Right lobe of liver (tissue), 6 donors: ENCODE results near the gene NEU1. TPM values are rescaled to one million over a fixed set of nuclear protein-coding genes. Genes with fewer than 3 reads are reported as not detected.
A peak's percentile ranks its signal among the peaks of the same experiment; 100 is the strongest.

ENCODE experiments used
- ATAC-seq, 4 donors: fragments of 200-7000 bp; cut with Tn5 transposase; one replicate each; pipeline ENCODE4 v1.9.1; 2020; ENCODE audit warnings: mild to moderate bottlenecking in 4 of 4, moderate library complexity in 4 of 4
- DNase-seq, 3 donors: peaks; one replicate each; pipeline ENCODE4 v3.0.0-alpha.2; 2020
- H3K27ac ChIP-seq, 3 donors: fragments of 200-600 bp; one replicate each; pipeline ENCODE4 v1.8.0; 2022
- H3K27me3 ChIP-seq, 2 donors: fragments of 200-600 bp; one replicate each; pipeline ENCODE4 v1.8.0; 2022
- H3K36me3 ChIP-seq, 4 donors: fragments of 200-600 bp; sonication (generic) in 1 of 4; one replicate each; pipeline versions ENCODE4 v1.5.1 to v1.8.0; 2017 to 2022; ENCODE audit warnings: control low read depth in 1 of 4
- H3K4me1 ChIP-seq, 4 donors: fragments of 200-600 bp; sonication (generic) in 1 of 4; one replicate each; pipeline versions ENCODE4 v1.5.1 to v1.8.0; 2017 to 2022; ENCODE audit warnings: control low read depth in 1 of 4
- H3K4me3 ChIP-seq, 3 donors: fragments of 200-600 bp; one replicate each; pipeline ENCODE4 v1.8.0; 2022
- H3K9me3 ChIP-seq, 4 donors: fragments of 200-600 bp; sonication (generic) in 1 of 4; one replicate each; pipeline versions ENCODE4 v1.5.1 to v1.8.0; 2017 to 2022; ENCODE audit warnings: control low read depth in 1 of 4
- CTCF ChIP-seq, 4 donors: fragments of 200-600 bp in 3 of 4; fragments of 450-650 bp in 1 of 4; IDR thresholded peaks; one replicate each; pipeline versions ENCODE4 v1.5.1 to v1.8.0; 2016 to 2022; ENCODE audit warnings: antibody characterized with exemption in 4 of 4, mild to moderate bottlenecking in 2 of 4
- POLR2A ChIP-seq: fragments of 450-650 bp; IDR thresholded peaks from one replicate; pipeline ENCODE4 v1.6.1; 2017; ENCODE audit warnings: antibody characterized with exemption, mild to moderate bottlenecking
- WGBS: methylation state at CpG from one replicate; pipeline ENCODE4 v1.1.6; 2018; ENCODE audit warnings: low coverage, low lambda C conversion rate; ENCODE audit not compliant: insufficient coverage; ENCODE audit errors: missing lambda C conversion rate; 5-methylcytosine and 5-hydroxymethylcytosine counted together
- intact Hi-C, 2 donors: fragments of 100-400 bp; cut with DNase I; formaldehyde crosslinking; loops; one replicate each; pipeline versions ENCODE4 v1.11.2 to v1.14.1; 2022
- total RNA-seq, 6 experiments: library from RNA; depleted of rRNA in 2 of 6; stranded (reverse); fragments of >200 nt in 2 of 6; fragmentation: NEBNext Ultra II Directional in 3 of 6; extraction: Animal tissue kit (Norgen Biotek cat#: 25700) in 3 of 6; gene quantifications; one replicate each; pipeline versions ENCODE4 v1.1.0 to v1.2.4, GENCODE V29; 2016 to 2023
- donor health status: DM: no; HTN: yes; CAD: no.
- donor health status: DM: no; HTN: no; CAD: no.
- donor health status: DM: no; HTN: no; CAD: no.
- donor health status: DM: no; HTN: yes; CAD: no.
- donor health status: DM: no; HTN: yes; CAD: no.

NEU1 gene
- total RNA-seq, 6 experiments from 2014 or later: 20.3 to 44.8 (median 34.1) TPM

- TF ChIP-seq POLR2A (peak; percentile 58), CTCF (IDR thresholded peaks at IDR 0.05) (no peak)
- H3K9me3 ChIP-seq: no peaks in the 10 kb centered on the region
- H3K4me3 ChIP-seq: peak within 1 kb of the TSS; percentile 31 to 61 (median 60)
- peak; percentile 73 to 84 (median 78) for ATAC-seq
- no peaks in the 10 kb centered on the region for H3K36me3 ChIP-seq
- intact Hi-C loops: loop anchor here in 1 of 2 donors (10.0 kb wide), 1 partner anchor 53 kb away; the partner anchor contains the start of genes NELFE and SKIC2
- WGBS: 0% methylated on average over 11 of the region's 77 CpGs
- H3K27me3 ChIP-seq: no peaks in the 10 kb centered on the region
- DNase-seq: peak; percentile 90 to 94 (median 93)
- peaks cover 0 to 15% (median under 1%) of the 10 kb centered on the region in 4 donors for H3K4me1 ChIP-seq
- peak within 1 kb of the TSS; percentile 22 to 69 (median 62) for H3K27ac ChIP-seq
Observed at GRCh38 chr6:31901953-31902643, 39.5 kb upstream of the NEU1 start, which contains the start of gene ZBTB12. ZBTB12 (minus strand) TSS chr6:31902086; CDS start chr6:31901305, 781 bp downstream.

- Histone ChIP-seq H3K4me3 (peak overlapping the region; percentile 31 to 61 (median 60)), H3K27me3 (no peaks in the 10 kb centered on the region), H3K4me1 (peaks cover 0 to 19% (median 0%) of the 10 kb centered on the region in 4 donors), H3K9me3 (no peaks in the 10 kb centered on the region), H3K36me3 (no peaks in the 10 kb centered on the region), H3K27ac (peak overlapping the region; percentile 22 to 69 (median 62))
- ATAC-seq (peak; percentile 21 to 47 (median 32)), DNase-seq (peak; percentile 71 to 75 (median 73))
- TF ChIP-seq CTCF (IDR thresholded peaks at IDR 0.05) (no peak), POLR2A (no peak)
- intact Hi-C loops: loop anchor here in 1 of 2 donors (10.0 kb wide), 1 partner anchor 53 kb away; the partner anchor contains the start of genes NELFE and SKIC2
- WGBS: 3% methylated on average over 26 of the region's 45 CpGs
Observed at GRCh38 chr6:31901415-31901952, 38.9 kb upstream of the NEU1 start.

- Histone ChIP-seq H3K4me3 (peak overlapping the region; percentile 31 to 61 (median 60)), H3K36me3 (no peaks in the 10 kb centered on the region), H3K27me3 (no peaks in the 10 kb centered on the region), H3K9me3 (no peaks in the 10 kb centered on the region), H3K4me1 (peaks cover 0 to 19% (median 0%) of the 10 kb centered on the region in 4 donors), H3K27ac (peak overlapping the region; percentile 3 to 69 (median 19))
- no peak for TF ChIP-seq POLR2A
- TF ChIP-seq CTCF (IDR thresholded peaks at IDR 0.05): no peak
- intact Hi-C loops: loop anchor here in 1 of 2 donors (10.0 kb wide), 1 partner anchor 54 kb away; the partner anchor contains the start of genes NELFE and SKIC2
- ATAC-seq (peak in 1 of 4 donors; percentile 1), DNase-seq (peak in 2 of 3 donors; percentile 42 to 61)
- 31% methylated on average over 6 of the region's 29 CpGs for WGBS
Observed at GRCh38 chr6:31900917-31901414, 38.3 kb upstream of the NEU1 start.

GRCh38 chr6:31899882-31900722 lies 37.5 kb upstream of the NEU1 start:
- Histone ChIP-seq H3K4me3 (no peak overlapping the region), H3K27me3 (no peaks in the 10 kb centered on the region), H3K36me3 (no peaks in the 10 kb centered on the region), H3K4me1 (peaks cover 0 to 19% (median 0%) of the 10 kb centered on the region in 4 donors), H3K27ac (no peak overlapping the region), H3K9me3 (no peaks in the 10 kb centered on the region)
- intact Hi-C loops: loop anchor here in 1 of 2 donors (10.0 kb wide), 1 partner anchor 55 kb away; the partner anchor contains the start of genes NELFE and SKIC2
- TF ChIP-seq CTCF (IDR thresholded peaks at IDR 0.05) (no peak), POLR2A (no peak)
- DNase-seq (peak in 1 of 3 donors; percentile 46), ATAC-seq (no peak)
- 86% methylated on average over 13 of the region's 49 CpGs for WGBS
